ENCODE results near the gene NEU2.
"Not testable (repeated sequence)": the region's sequence is repeated elsewhere in the genome, so short reads cannot be mapped to it uniquely, and the experiment has no call there.

The NEU2 gene

GRCh38 chr2:233063976-233064411, 31.5 kb downstream of the NEU2 start:
- H3K36me3 ChIP-seq (ENCODE audit: insufficient read depth): no peaks in the 10 kb centered on the region
- no peak overlapping the region for H3K4me3 ChIP-seq (IDR thresholded peaks at IDR 0.05; ENCODE audit: insufficient read depth, low read depth, low read length)
- TF ChIP-seq, protein P1, sequence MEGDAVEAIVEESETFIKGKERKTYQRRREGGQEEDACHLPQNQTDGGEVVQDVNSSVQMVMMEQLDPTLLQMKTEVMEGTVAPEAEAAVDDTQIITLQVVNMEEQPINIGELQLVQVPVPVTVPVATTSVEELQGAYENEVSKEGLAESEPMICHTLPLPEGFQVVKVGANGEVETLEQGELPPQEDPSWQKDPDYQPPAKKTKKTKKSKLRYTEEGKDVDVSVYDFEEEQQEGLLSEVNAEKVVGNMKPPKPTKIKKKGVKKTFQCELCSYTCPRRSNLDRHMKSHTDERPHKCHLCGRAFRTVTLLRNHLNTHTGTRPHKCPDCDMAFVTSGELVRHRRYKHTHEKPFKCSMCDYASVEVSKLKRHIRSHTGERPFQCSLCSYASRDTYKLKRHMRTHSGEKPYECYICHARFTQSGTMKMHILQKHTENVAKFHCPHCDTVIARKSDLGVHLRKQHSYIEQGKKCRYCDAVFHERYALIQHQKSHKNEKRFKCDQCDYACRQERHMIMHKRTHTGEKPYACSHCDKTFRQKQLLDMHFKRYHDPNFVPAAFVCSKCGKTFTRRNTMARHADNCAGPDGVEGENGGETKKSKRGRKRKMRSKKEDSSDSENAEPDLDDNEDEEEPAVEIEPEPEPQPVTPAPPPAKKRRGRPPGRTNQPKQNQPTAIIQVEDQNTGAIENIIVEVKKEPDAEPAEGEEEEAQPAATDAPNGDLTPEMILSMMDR (conservative IDR thresholded peaks at IDR 0.05; ENCODE audit: low read depth, low read length): no peak
- no peak overlapping the region for H2AFZ ChIP-seq (ENCODE audit: low read depth)
- H3K27ac ChIP-seq: no peak overlapping the region
- H3K9ac ChIP-seq: no peak overlapping the region
- peaks cover 15% of the 10 kb centered on the region; the same call in 1 of the 2 replicates for H3K79me2 ChIP-seq (ENCODE audit: insufficient read depth, low read depth)
- no peaks in the 10 kb centered on the region for H3K27me3 ChIP-seq (ENCODE audit: insufficient read depth, low read depth)
- H4K20me1 ChIP-seq (ENCODE audit: insufficient read depth): no peaks in the 10 kb centered on the region
- no peak overlapping the region for H3K4me2 ChIP-seq
- peaks cover 18% of the 10 kb centered on the region for H3K4me1 ChIP-seq (ENCODE audit: low read depth, poor library complexity, severe bottlenecking)

DNA sequence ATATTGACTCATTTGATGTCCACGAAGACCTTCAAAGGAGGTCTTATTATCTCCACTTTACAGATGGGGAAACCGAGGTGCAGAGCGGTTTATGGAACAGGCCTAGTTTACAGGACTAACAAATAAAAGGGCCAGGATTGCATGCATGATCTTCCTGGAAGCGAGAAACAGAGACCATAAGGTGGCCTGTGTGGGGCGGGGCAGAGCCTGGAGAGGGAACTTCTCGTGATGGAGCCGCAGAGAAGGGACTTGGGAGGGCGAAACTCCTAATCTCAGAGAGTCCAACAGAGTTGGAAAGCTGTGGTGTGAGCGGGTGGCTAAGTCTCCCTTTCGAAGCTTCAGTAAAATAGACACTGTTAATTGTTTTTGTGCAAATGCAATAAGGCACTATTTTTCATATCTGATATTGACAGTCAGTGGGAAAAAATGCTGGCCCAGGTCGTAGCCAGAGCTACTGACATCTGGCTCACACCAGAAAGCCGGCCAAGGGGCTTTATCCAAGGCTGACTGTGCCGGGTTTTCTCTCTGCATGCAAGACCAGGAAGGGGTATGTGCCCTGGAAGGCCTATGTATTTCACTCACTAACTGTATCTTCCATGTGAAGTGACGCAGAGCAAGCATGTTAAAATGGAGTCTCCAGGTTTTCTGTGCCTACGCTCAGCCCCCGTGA, 32.2 kb downstream of the NEU2 start:
- Histone ChIP-seq H3K4me1 (ENCODE audit: low read depth, poor library complexity, severe bottlenecking) (peaks cover 15% of the 10 kb centered on the region), H3K4me3 (IDR thresholded peaks at IDR 0.05; ENCODE audit: insufficient read depth, low read depth, low read length) (no peak overlapping the region), H3K27ac (no peak overlapping the region), H3K36me3 (ENCODE audit: insufficient read depth) (no peaks in the 10 kb centered on the region), H4K20me1 (ENCODE audit: insufficient read depth) (no peaks in the 10 kb centered on the region), H3K79me2 (ENCODE audit: insufficient read depth, low read depth) (peaks cover 15% of the 10 kb centered on the region; the same call in 1 of the 2 replicates), H3K4me2 (no peak overlapping the region), H3K27me3 (ENCODE audit: insufficient read depth, low read depth) (no peaks in the 10 kb centered on the region), H2AFZ (ENCODE audit: low read depth) (no peak overlapping the region), H3K9ac (no peak overlapping the region)
- TF ChIP-seq, protein P1 (conservative IDR thresholded peaks at IDR 0.05; ENCODE audit: low read depth, low read length): no peak

DNA sequence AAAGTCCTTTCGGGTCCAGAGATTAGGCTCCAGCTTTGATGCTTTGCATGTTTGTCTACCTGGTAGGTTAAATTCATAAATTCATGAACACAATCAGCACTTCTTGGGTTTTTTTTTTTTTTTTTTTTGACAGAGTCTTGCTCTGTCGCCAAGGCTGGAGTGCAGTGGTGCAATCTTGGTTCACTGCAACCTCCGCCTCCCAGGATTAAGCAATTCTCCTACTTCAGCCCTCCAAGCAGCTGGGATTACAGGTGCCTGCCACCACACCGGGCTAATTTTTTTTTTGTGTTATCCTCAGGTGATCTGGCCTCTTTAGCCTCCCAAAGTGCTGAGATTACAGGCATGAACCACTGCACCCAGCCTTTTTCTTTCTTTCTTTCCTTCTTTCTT, 32.7 kb downstream of the NEU2 start:
- H4K20me1 ChIP-seq (ENCODE audit: insufficient read depth); H3K4me3 ChIP-seq (IDR thresholded peaks at IDR 0.05; ENCODE audit: insufficient read depth, low read depth, low read length): not testable (repeated sequence)

GRCh38 chr2:233065954-233066470, 33.5 kb downstream of the NEU2 start:
- H3K4me2 ChIP-seq: no peak overlapping the region
- no peaks in the 10 kb centered on the region for H3K36me3 ChIP-seq (ENCODE audit: insufficient read depth)
- no peak overlapping the region for H2AFZ ChIP-seq (ENCODE audit: low read depth)
- TF ChIP-seq, protein P1 (conservative IDR thresholded peaks at IDR 0.05; ENCODE audit: low read depth, low read length): no peak
- no peak overlapping the region for H3K4me3 ChIP-seq (IDR thresholded peaks at IDR 0.05; ENCODE audit: insufficient read depth, low read depth, low read length)
- H4K20me1 ChIP-seq (ENCODE audit: insufficient read depth): no peaks in the 10 kb centered on the region
- no peaks in the 10 kb centered on the region for H3K27me3 ChIP-seq (ENCODE audit: insufficient read depth, low read depth)
- peaks cover 7% of the 10 kb centered on the region; the same call in 1 of the 2 replicates for H3K79me2 ChIP-seq (ENCODE audit: insufficient read depth, low read depth)
- H3K9ac ChIP-seq: no peak overlapping the region
- no peak overlapping the region for H3K27ac ChIP-seq
- peaks cover 12% of the 10 kb centered on the region for H3K4me1 ChIP-seq (ENCODE audit: low read depth, poor library complexity, severe bottlenecking)

More for the DNA sequence above, 32.7 kb downstream of the NEU2 start:
- H3K9ac ChIP-seq; H3K4me2 ChIP-seq; H2AFZ ChIP-seq (ENCODE audit: low read depth); H3K27me3 ChIP-seq (ENCODE audit: insufficient read depth, low read depth); H3K27ac ChIP-seq; H3K36me3 ChIP-seq (ENCODE audit: insufficient read depth): not testable (repeated sequence)
- Histone ChIP-seq H3K79me2 (ENCODE audit: insufficient read depth, low read depth) (peaks cover 15% of the 10 kb centered on the region; the same call in 1 of the 2 replicates), H3K4me1 (ENCODE audit: low read depth, poor library complexity, severe bottlenecking) (peaks cover 12% of the 10 kb centered on the region)
